GM10847 (cell line): ENCODE measurements around the gene ST8SIA2.

Experiments used
- POLR2A ChIP-seq: IDR thresholded peaks from 2 replicates; pipeline ENCODE4 v1.6.1; 2011; ENCODE audit not compliant: insufficient read length; ENCODE audit errors: extremely low read depth

ST8SIA2 gene

GRCh38 chr15:92494806-92495336, 101.2 kb downstream of the ST8SIA2 start:
- TF ChIP-seq POLR2A: no peak

- no peak for TF ChIP-seq POLR2A
These were observed 101.8 kb downstream of the ST8SIA2 start for GRCh38 chr15:92495446-92495845.

- no peak for TF ChIP-seq POLR2A
These were observed 106.2 kb downstream of the ST8SIA2 start for GRCh38 chr15:92499731-92500530.

GRCh38 chr15:92502336-92502735, 108.7 kb downstream of the ST8SIA2 start:
- no peak for TF ChIP-seq POLR2A

GRCh38 chr15:92502930-92503857, 109.5 kb downstream of the ST8SIA2 start:
- no peak for TF ChIP-seq POLR2A

GRCh38 chr15:92503889-92504288, 110.2 kb downstream of the ST8SIA2 start:
- TF ChIP-seq POLR2A: no peak

GRCh38 chr15:92505611-92506010, 111.9 kb downstream of the ST8SIA2 start:
- TF ChIP-seq POLR2A: no peak

GRCh38 chr15:92506506-92506905, 112.8 kb downstream of the ST8SIA2 start:
- no peak for TF ChIP-seq POLR2A

- no peak for TF ChIP-seq POLR2A
These were observed 116.6 kb downstream of the ST8SIA2 start for GRCh38 chr15:92510163-92510882.
